Cardiac muscle cell (in vitro differentiated cells and primary cell): Measurements from ENCODE around the gene DEPDC4. TPM values are rescaled to one million over a fixed set of nuclear protein-coding genes. Genes with fewer than 3 reads are reported as not detected.

Source experiments
- DNase-seq, 2 donors: peaks; one replicate each; pipeline versions ENCODE4 v3.0.0 to v3.0.0-alpha.2; 2010 to 2017; ENCODE audit warnings: low read depth in 1 of 2, low spot score in 1 of 2
- H3K27ac ChIP-seq: fragments of 200-600 bp; sonication (generic); 2 replicates; pipeline ENCODE4 v1.5.1; 2016
- H3K27me3 ChIP-seq: fragments of 200-600 bp; sonication (generic); 2 replicates; pipeline ENCODE4 v1.6.0; 2016; ENCODE audit warnings: control low read depth
- H3K36me3 ChIP-seq: fragments of 200-600 bp; sonication (generic); 2 replicates; pipeline ENCODE4 v1.5.1; 2016; ENCODE audit warnings: control low read depth
- H3K4me1 ChIP-seq: fragments of 200-600 bp; sonication (generic); 2 replicates; pipeline ENCODE4 v1.8.1; 2017; ENCODE audit warnings: low read depth, mild to moderate bottlenecking, mixed run types
- H3K4me3 ChIP-seq: fragments of 200-600 bp; sonication (generic); 2 replicates; pipeline ENCODE4 v1.5.1; 2016; ENCODE audit warnings: mild to moderate bottlenecking
- H3K9me3 ChIP-seq: fragments of 200-600 bp; sonication (generic); 2 replicates; pipeline ENCODE4 v1.5.1; 2017; ENCODE audit warnings: low read depth, mild to moderate bottlenecking, control low read depth
- CTCF ChIP-seq: IDR thresholded peaks from 2 replicates; pipeline ENCODE4 v1.5.1; 2012; ENCODE audit warnings: low read depth, mild to moderate bottlenecking, low read length
- polyA plus RNA-seq: library from polyadenylated mRNA; unstranded; fragments of >200 nt; fragmentation: Nextera tagmentation; extraction: Ambion mirVana; gene quantifications from 2 replicates; pipeline ENCODE4 v1.2.1, GENCODE V29; 2016
- total RNA-seq: library from RNA; depleted of rRNA; stranded (reverse); fragments of >200 nt; gene quantifications from 2 replicates; pipeline ENCODE4 v1.2.3, GENCODE V29; 2016

DEPDC4 gene
- total and polyA plus RNA-seq, 2 experiments from 2014 or later, result 1.5 to 5.4 TPM

- no peak for DNase-seq
- Histone ChIP-seq H3K4me1 (no peaks in the 10 kb centered on the region), H3K4me3 (no peak overlapping the region), H3K27me3 (no peaks in the 10 kb centered on the region), H3K9me3 (no peaks in the 10 kb centered on the region), H3K27ac (no peak overlapping the region), H3K36me3 (peaks cover 57% of the 10 kb centered on the region)
- no peak for TF ChIP-seq CTCF
Observed at GRCh38 chr12:100208834-100209233, 58.0 kb downstream of the DEPDC4 start.

DNA sequence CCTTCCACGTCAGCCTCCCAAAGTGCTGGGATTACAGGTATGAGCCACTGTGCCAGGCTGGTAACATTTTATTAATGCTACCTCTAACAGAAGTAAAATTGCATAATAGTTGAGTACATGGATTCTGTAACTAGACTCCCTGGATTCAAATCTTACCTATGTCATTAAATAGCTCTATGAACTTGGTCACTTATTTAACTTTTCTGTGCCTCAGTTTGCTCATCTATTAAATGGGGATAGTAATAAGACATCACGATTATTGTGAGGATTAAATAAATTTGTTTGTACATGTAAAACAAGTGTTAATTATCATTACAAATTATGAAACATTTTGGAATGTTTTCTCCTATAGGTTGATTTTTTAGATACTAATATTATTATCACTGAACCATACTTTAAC is 59.6 kb downstream of the DEPDC4 start:
- DNase-seq, result no peak
- H3K27ac ChIP-seq, result no peak overlapping the region
- no peak for TF ChIP-seq CTCF
- H3K36me3 ChIP-seq, result peaks cover 52% of the 10 kb centered on the region
- H3K4me3 ChIP-seq, result no peak overlapping the region
- H3K9me3 ChIP-seq, result no peaks in the 10 kb centered on the region
- no peaks in the 10 kb centered on the region for H3K4me1 ChIP-seq
- H3K27me3 ChIP-seq, result no peaks in the 10 kb centered on the region

DNA sequence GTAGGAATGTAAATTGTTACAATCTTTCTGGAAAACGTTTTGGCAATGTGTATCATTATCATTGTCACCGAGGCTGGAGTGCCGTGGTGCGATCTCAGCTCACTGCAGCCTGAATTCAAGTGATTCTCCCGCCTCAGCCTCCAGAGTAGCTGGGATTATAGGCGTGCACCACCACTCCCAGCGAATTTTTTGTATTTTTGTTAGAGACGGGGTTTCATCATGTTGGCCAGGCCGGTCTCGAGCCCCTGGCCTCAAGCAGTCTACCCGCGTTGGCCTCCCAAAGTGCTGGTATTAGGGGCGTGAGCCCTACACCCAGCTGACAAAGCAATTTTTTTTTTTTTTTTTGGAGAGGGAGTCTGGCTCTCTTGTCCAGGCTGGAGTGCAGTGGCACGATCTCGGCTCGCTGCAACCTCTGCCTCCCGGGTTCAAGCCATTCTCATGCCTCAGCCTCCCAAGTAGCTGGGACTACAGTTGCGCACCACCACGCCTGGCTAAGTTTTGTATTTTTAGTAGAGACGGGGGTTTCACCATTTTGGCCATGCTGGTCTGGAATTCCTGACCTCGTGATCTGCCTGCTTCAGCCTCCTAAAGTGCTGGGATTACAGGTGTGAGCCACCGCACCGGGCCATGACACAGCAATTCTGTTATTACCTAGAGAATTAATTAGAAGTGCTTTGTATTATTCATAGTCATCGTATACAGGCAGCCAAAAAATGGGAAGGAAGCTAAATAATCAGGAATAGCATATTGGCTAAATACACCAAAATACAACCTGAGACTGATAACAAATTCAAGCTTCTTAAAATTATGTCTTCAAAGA is 65.1 kb downstream of the DEPDC4 start:
- Histone ChIP-seq H3K4me1 (no peaks in the 10 kb centered on the region), H3K4me3 (peak overlapping the region; percentile 77), H3K36me3 (peaks cover 10% of the 10 kb centered on the region), H3K27ac (no peak overlapping the region), H3K9me3 (no peaks in the 10 kb centered on the region), H3K27me3 (no peaks in the 10 kb centered on the region)
- no peak for DNase-seq
- TF ChIP-seq CTCF, result no peak

GRCh38 chr12:100200463-100201181 is 66.3 kb downstream of the DEPDC4 start, which contains the start of gene ACTR6:
TSS of gene ACTR6 (plus strand) at chr12:100200815. CDS start at chr12:100200852, 37 bp downstream.
- Histone ChIP-seq H3K4me1 (no peaks in the 10 kb centered on the region), H3K36me3 (peaks cover 5% of the 10 kb centered on the region), H3K27ac (peak within 1 kb of the TSS; percentile 17), H3K9me3 (no peaks in the 10 kb centered on the region), H3K4me3 (peak within 1 kb of the TSS; percentile 77), H3K27me3 (no peaks in the 10 kb centered on the region)
- TF ChIP-seq CTCF, result peak; percentile 9
- peak; percentile 96 to 97 for DNase-seq

DNA sequence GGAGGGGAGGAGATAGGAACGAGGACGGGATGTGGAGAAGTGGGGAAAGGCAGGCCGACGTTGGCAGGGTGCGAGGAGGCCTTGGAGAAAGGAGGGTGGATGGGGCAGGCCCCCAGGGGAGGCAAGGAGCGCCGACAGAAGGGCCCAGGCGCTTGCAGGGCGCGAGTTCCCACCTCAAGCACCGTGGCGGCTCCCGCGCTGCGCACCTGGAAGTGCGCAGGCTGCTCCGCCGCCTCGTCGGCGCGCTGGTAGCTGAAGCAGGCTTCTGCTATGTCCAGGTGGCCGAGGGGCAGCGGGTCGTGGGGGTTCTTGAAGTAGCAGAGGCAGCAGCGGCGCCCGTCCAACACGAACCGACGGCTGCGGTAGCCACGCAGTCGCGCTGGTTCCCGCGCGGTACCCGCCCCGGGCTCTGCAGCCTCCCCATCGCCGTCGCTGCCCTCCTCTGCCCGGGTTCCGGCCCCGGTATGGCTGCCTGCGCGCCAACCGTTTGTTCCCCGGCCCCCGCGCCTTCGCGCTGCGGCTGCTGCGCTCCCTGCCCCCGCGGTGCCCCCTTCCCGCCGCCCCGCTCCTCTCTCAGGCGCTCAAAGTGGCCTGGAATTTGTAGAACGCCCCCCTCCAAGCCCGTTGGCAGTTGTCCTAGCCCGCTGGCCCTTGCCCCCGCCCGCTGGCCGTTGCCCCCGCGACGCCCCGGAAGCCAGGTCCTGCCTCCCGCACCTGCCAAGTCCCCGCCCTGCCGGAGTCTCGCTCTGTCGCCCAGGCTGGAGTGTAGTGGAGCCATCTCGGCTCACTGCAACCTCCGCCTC is 67.3 kb downstream of the DEPDC4 start:
- Histone ChIP-seq H3K27ac (peak overlapping the region; percentile 17), H3K4me1 (no peaks in the 10 kb centered on the region), H3K4me3 (peak overlapping the region; percentile 77)

More for the DNA sequence above, 67.3 kb downstream of the DEPDC4 start:
- Histone ChIP-seq H3K9me3 (no peaks in the 10 kb centered on the region), H3K27me3 (no peaks in the 10 kb centered on the region), H3K36me3 (no peaks in the 10 kb centered on the region)
- DNase-seq, result peak; percentile 21 to 77
- TF ChIP-seq CTCF, result no peak
